ENCODE measurements around the gene CRIP2. TPM values are rescaled to one million over a fixed set of nuclear protein-coding genes. Genes with fewer than 3 reads are reported as not detected.

Gene CRIP2
- total and polyA plus RNA-seq, 2 experiments from 2014 or later, result 3.4 to 9.6 TPM

DNA sequence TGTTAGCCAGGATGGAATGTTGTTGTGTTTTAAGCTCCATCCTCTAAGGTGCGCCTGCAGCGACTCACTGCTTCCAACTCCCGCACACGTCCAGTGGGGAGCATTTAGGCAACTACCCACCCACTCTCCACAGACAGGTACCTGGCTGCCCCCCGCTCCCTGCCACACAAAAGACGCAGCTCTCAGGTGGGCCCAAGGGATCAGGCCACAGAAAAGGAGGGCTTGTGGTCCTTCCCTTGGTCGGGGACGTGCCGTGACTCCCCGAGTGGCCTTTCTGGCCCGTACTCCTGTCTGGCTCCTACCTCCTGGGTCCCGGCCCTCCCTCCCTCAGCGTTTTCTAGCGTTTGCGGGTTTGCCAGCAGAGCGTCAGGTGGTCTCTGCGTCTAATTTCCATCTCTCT, 32.6 kb downstream of the CRIP2 start:
- Histone ChIP-seq H3F3A (replicated peaks; ENCODE audit: low read depth) (no peaks in the 10 kb centered on the region), H3K27me3 (ENCODE audit: insufficient read depth) (no peaks in the 10 kb centered on the region), H2AFZ (no peak overlapping the region), H4K20me1 (replicated peaks; ENCODE audit: insufficient read depth) (no peaks in the 10 kb centered on the region), H3K4me1 (ENCODE audit: insufficient read depth) (no peaks in the 10 kb centered on the region), H3K4me2 (no peak overlapping the region), H3K9me2 (ENCODE audit: insufficient read depth) (no peaks in the 10 kb centered on the region), H3K36me3 (ENCODE audit: insufficient read depth) (no peaks in the 10 kb centered on the region), H3K79me2 (replicated peaks; ENCODE audit: insufficient read depth) (no peaks in the 10 kb centered on the region), H3K27ac (ENCODE audit: low read depth) (no peak overlapping the region), H3K4me3 (no peak overlapping the region)
- TF ChIP-seq EZH2 (IDR thresholded peaks at IDR 0.05; ENCODE audit: low read depth, unreplicated experiment) (no peak), ETS1 (IDR thresholded peaks at IDR 0.05) (no peak)
- no peak overlapping the region for H3K27ac Mint-ChIP-seq
- ATAC-seq, result no peak
- DNase-seq (ENCODE audit: low spot score), result no peak
- no peaks in the 10 kb centered on the region for H3K4me1 Mint-ChIP-seq
- peaks cover 2% of the 10 kb centered on the region for H3K27me3 Mint-ChIP-seq (ENCODE audit: insufficient read depth, low read depth, poor library complexity)
- no peaks in the 10 kb centered on the region; the same call in 2 of the 3 replicates for H3K36me3 Mint-ChIP-seq (ENCODE audit: low read depth)
- H3K9me3 Mint-ChIP-seq, result no peaks in the 10 kb centered on the region; the same call in none of the 3 replicates
- no peak overlapping the region for H3K4me3 Mint-ChIP-seq

GRCh38 chr14:105508069-105508468, 33.4 kb downstream of the CRIP2 start:
- Histone ChIP-seq H3K27me3 (ENCODE audit: insufficient read depth) (no peaks in the 10 kb centered on the region), H4K20me1 (replicated peaks; ENCODE audit: insufficient read depth) (no peaks in the 10 kb centered on the region), H3F3A (replicated peaks; ENCODE audit: low read depth) (no peaks in the 10 kb centered on the region), H3K4me3 (no peak overlapping the region), H3K9me2 (ENCODE audit: insufficient read depth) (no peaks in the 10 kb centered on the region), H3K27ac (ENCODE audit: low read depth) (no peak overlapping the region), H3K4me2 (no peak overlapping the region), H3K36me3 (ENCODE audit: insufficient read depth) (no peaks in the 10 kb centered on the region), H3K79me2 (replicated peaks; ENCODE audit: insufficient read depth) (no peaks in the 10 kb centered on the region), H2AFZ (no peak overlapping the region), H3K4me1 (ENCODE audit: insufficient read depth) (no peaks in the 10 kb centered on the region)
- no peak overlapping the region for H3K27ac Mint-ChIP-seq
- no peak for ATAC-seq
- H3K4me1 Mint-ChIP-seq, result no peaks in the 10 kb centered on the region
- H3K4me3 Mint-ChIP-seq, result no peak overlapping the region
- H3K27me3 Mint-ChIP-seq (ENCODE audit: insufficient read depth, low read depth, poor library complexity), result peaks cover 3% of the 10 kb centered on the region
- DNase-seq (ENCODE audit: low spot score), result no peak
- no peaks in the 10 kb centered on the region; the same call in none of the 3 replicates for H3K9me3 Mint-ChIP-seq
- H3K36me3 Mint-ChIP-seq (ENCODE audit: low read depth), result no peaks in the 10 kb centered on the region; the same call in 2 of the 3 replicates
- TF ChIP-seq CREB1 (CRISPR knock-in tag; IDR thresholded peaks at IDR 0.05; ENCODE audit: low read depth), result no peak

- no peak for DNase-seq (ENCODE audit: low spot score)
- TF ChIP-seq ZNF114 (CRISPR knock-in tag; IDR thresholded peaks at IDR 0.05) (no peak), CREB1 (CRISPR knock-in tag; IDR thresholded peaks at IDR 0.05; ENCODE audit: low read depth) (no peak), CTCF (conservative IDR thresholded peaks at IDR 0.05; ENCODE audit: low read depth in 2 of 2) (no peak), JUNB (IDR thresholded peaks at IDR 0.05; ENCODE audit: unreplicated experiment) (no peak), EZH2phosphoT487 (IDR thresholded peaks at IDR 0.05; ENCODE audit: unreplicated experiment) (no peak), REST (IDR thresholded peaks at IDR 0.05; ENCODE audit: unreplicated experiment) (no peak), STAT1 (IDR thresholded peaks at IDR 0.05; ENCODE audit: unreplicated experiment) (no peak)
Measured at GRCh38 chr14:105508601-105509000, 34.0 kb downstream of the CRIP2 start.

More at GRCh38 chr14:105508601-105509000, 34.0 kb downstream of the CRIP2 start:
- Histone ChIP-seq H4K20me1 (replicated peaks; ENCODE audit: insufficient read depth) (no peaks in the 10 kb centered on the region), H3K4me1 (ENCODE audit: insufficient read depth) (no peaks in the 10 kb centered on the region), H3F3A (replicated peaks; ENCODE audit: low read depth) (no peaks in the 10 kb centered on the region), H3K79me2 (replicated peaks; ENCODE audit: insufficient read depth) (no peaks in the 10 kb centered on the region), H3K27me3 (ENCODE audit: insufficient read depth) (no peaks in the 10 kb centered on the region), H3K27ac (ENCODE audit: low read depth) (no peak overlapping the region), H3K4me3 (no peak overlapping the region), H3K9me2 (ENCODE audit: insufficient read depth) (no peaks in the 10 kb centered on the region), H3K4me2 (no peak overlapping the region), H3K36me3 (ENCODE audit: insufficient read depth) (no peaks in the 10 kb centered on the region), H2AFZ (no peak overlapping the region)
- no peak for ATAC-seq
- H3K9me3 Mint-ChIP-seq, result no peaks in the 10 kb centered on the region; the same call in none of the 3 replicates
- no peak overlapping the region for H3K27ac Mint-ChIP-seq
- peaks cover 3% of the 10 kb centered on the region for H3K27me3 Mint-ChIP-seq (ENCODE audit: insufficient read depth, low read depth, poor library complexity)
- no peak overlapping the region for H3K4me3 Mint-ChIP-seq
- no peaks in the 10 kb centered on the region for H3K4me1 Mint-ChIP-seq
- H3K36me3 Mint-ChIP-seq (ENCODE audit: low read depth), result no peaks in the 10 kb centered on the region; the same call in 2 of the 3 replicates

Measured in GM23338 (cell line).